Spleen (tissue), 7 donors: ENCODE results near the gene TUBGCP2.

Source experiments
- CTCF ChIP-seq, 11 experiments: fragments of 200-600 bp in 7 of 11; fragments of 450-650 bp in 4 of 11; sonication (generic) in 4 of 11; IDR thresholded peaks in 8 of 11; conservative IDR thresholded peaks in 3 of 11; 1 replicate in 7 of 11; 2 replicates in 4 of 11; pipeline versions ENCODE4 v1.4.0 to v1.8.0; 2016 to 2021; ENCODE audit warnings: antibody characterized with exemption in 11 of 11, inconsistent platforms in 4 of 11, mild to moderate bottlenecking in 1 of 11
- POLR2A ChIP-seq, 3 donors: fragments of 450-650 bp; IDR thresholded peaks; one replicate each; pipeline ENCODE4 v1.5.1; 2017; ENCODE audit warnings: antibody characterized with exemption in 3 of 3, mild to moderate bottlenecking in 1 of 3
- donor health status: DM: no; HTN: no; CAD: no; lungs with moderate emphysema.
- donor health status: DM: no; HTN: no; CAD: no.
- donor health status: DM: no; HTN: no; CAD: no.

DNA sequence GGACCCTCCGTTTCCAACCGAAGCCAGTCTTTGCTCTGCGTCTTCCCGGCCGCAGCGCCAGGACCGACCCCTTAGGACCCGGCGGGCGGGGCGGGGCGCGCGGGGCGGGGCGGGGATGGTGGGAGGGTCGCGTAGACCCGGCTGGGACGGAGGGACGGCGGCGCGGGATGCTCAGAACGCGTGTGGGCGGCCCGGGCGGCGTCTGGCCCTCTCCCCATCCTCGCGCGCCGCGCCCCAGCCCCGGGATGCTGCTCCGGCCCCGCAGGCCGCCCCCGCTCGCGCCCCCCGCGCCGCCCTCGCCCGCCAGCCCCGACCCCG, 78.7 kb downstream of the TUBGCP2 start, which contains the start of gene UTF1:
- TF ChIP-seq CTCF (IDR thresholded peaks at IDR 0.05 in 8 of 11, conservative IDR thresholded peaks at IDR 0.05 in 3 of 11) (no peak), POLR2A (IDR thresholded peaks at IDR 0.05) (no peak)
